ENCODE measurements around the gene AIFM2. TPM values are rescaled to one million over a fixed set of nuclear protein-coding genes. Genes with fewer than 3 reads are reported as not detected.
"Not testable (repeated sequence)": the region's sequence is repeated elsewhere in the genome, so short reads cannot be mapped to it uniquely, and the experiment has no call there.

AIFM2 gene
- total RNA-seq, 1 donor from 2014 or later: 14.7 TPM

GRCh38 chr10:70111496-70111895, 21.1 kb downstream of the AIFM2 start:
- Histone ChIP-seq H3K36me3 (ENCODE audit: control insufficient read depth, insufficient read depth, low read length) (peaks cover 9% of the 10 kb centered on the region), H3K4me3 (ENCODE audit: low read depth, low read length) (no peak overlapping the region), H3K27me3 (ENCODE audit: control insufficient read depth, insufficient read depth, low read length) (no peaks in the 10 kb centered on the region)
- TF ChIP-seq, protein P1, sequence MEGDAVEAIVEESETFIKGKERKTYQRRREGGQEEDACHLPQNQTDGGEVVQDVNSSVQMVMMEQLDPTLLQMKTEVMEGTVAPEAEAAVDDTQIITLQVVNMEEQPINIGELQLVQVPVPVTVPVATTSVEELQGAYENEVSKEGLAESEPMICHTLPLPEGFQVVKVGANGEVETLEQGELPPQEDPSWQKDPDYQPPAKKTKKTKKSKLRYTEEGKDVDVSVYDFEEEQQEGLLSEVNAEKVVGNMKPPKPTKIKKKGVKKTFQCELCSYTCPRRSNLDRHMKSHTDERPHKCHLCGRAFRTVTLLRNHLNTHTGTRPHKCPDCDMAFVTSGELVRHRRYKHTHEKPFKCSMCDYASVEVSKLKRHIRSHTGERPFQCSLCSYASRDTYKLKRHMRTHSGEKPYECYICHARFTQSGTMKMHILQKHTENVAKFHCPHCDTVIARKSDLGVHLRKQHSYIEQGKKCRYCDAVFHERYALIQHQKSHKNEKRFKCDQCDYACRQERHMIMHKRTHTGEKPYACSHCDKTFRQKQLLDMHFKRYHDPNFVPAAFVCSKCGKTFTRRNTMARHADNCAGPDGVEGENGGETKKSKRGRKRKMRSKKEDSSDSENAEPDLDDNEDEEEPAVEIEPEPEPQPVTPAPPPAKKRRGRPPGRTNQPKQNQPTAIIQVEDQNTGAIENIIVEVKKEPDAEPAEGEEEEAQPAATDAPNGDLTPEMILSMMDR (IDR thresholded peaks at IDR 0.05; ENCODE audit: insufficient read depth, low read length, severe bottlenecking): no peak
- DNase-seq (ENCODE audit: low read depth): no peak
- no peak for FAIRE-seq

DNA sequence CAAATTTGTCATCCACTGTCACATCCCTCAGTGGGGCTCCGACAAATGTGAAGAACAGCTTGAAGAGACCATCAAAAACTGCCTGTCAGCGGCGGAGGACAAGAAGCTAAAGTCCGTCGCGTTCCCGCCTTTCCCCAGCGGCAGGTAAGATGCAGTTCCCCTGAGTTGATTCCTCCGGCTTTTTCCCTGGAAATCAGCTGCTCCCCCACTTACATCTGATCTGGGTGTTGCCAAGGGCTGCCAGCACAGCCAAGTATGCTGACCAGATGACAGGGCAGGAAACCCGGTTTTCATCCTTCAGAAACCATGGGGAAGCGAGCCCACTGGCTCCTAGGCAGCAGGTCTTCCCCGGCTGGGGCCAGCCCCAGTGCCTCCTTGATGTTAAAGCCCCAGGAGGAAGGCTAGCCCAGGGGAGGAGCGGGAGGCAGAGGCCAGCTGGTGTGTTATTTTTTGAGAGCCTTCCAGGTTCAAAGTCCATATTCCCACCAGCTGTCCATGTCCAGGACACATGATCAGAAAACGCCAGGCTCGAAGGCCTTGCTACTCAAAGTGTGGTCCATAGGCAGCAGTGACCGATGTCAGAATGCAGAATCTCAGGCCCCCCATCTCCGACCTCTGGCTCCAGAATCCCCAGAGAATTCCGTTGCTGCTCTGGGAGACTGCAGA, 23.4 kb downstream of the AIFM2 start:
- no peaks in the 10 kb centered on the region for H3K27me3 ChIP-seq (ENCODE audit: control insufficient read depth, insufficient read depth, low read length)
- no peak overlapping the region for H3K4me3 ChIP-seq (ENCODE audit: low read depth, low read length)
- FAIRE-seq: no peak
- peaks cover 5% of the 10 kb centered on the region for H3K36me3 ChIP-seq (ENCODE audit: control insufficient read depth, insufficient read depth, low read length)
- TF ChIP-seq, protein P1 (IDR thresholded peaks at IDR 0.05; ENCODE audit: insufficient read depth, low read length, severe bottlenecking): no peak
- DNase-seq (ENCODE audit: low read depth): no peak

DNA sequence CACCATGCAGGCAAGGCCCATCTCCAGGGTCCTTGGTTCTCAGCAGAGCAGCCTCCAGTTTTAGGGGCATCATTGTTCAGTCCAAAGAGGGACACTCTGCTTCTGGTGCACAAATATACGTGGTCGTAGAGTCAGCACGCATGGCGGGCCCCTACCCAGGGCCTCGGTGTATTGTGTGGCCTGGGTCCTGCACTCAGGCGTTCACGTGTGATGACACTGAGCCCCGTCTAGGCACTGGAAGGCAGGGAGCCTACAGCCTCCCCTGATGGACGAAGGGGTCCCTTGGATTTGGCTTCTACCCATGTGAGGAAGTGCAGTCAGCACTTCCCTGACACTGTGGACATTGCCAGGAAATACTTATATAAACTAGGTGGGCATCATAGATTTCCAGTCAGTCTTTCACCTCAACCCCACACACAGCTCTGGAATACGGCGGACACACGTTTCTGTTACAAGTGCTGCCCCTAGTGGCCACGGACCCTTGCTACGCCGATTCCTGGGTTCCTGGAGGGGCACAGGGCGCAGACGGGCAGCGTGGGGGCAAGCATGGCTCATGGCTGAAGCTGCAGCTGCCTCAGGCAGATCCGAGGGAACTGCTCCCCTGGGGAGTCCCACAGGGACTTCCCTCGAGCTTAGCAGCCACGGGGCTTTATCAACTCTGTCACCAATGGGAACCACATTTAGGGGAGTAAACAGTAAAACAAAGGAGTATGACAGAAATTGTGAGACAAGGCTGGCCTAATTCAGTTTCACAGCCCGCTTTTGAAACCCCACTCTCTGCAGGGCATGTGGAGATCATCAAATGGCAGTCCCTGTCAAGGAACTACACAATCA, 25.4 kb downstream of the AIFM2 start:
- DNase-seq (ENCODE audit: low read depth) (no peak), FAIRE-seq (no peak)
- no peak overlapping the region for H3K4me3 ChIP-seq (ENCODE audit: low read depth, low read length)
- no peaks in the 10 kb centered on the region for H3K27me3 ChIP-seq (ENCODE audit: control insufficient read depth, insufficient read depth, low read length)
- no peaks in the 10 kb centered on the region for H3K36me3 ChIP-seq (ENCODE audit: control insufficient read depth, insufficient read depth, low read length)
- TF ChIP-seq, protein P1 (IDR thresholded peaks at IDR 0.05; ENCODE audit: insufficient read depth, low read length, severe bottlenecking): peak; percentile 65

- peak; percentile 82 for FAIRE-seq
- no peaks in the 10 kb centered on the region for H3K36me3 ChIP-seq (ENCODE audit: control insufficient read depth, insufficient read depth, low read length)
- TF ChIP-seq, protein P1 (IDR thresholded peaks at IDR 0.05; ENCODE audit: insufficient read depth, low read length, severe bottlenecking): no peak
These were observed 31.0 kb downstream of the AIFM2 start for GRCh38 chr10:70101668-70102067.

DNA sequence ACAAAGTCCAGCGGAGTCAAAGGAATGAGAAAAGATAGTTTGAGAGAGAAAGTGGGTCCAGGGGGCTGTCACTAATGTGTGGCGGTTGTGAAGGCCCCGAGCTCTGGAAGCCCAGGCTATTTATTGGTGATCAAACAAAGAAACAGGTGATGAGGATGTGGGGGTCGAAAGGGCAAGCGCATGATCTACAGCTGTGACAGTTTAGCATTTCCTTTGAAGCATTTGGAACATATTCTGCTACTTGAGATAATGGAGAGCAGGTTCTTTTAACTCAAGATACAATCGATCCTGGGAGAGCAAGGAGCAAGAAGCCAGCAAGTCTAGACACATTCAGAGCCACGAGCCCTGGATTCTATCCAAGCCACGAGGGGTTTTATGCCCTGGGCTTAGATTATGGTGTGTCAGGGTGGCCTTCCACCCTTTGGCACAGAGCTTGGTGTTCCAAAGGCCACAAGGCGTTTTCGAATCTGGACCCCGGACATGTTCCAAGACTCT, 31.5 kb downstream of the AIFM2 start:
- DNase-seq (ENCODE audit: low read depth); H3K36me3 ChIP-seq (ENCODE audit: control insufficient read depth, insufficient read depth, low read length); H3K4me3 ChIP-seq (ENCODE audit: low read depth, low read length); FAIRE-seq; H3K27me3 ChIP-seq (ENCODE audit: control insufficient read depth, insufficient read depth, low read length): not testable (repeated sequence)

More at GRCh38 chr10:70101668-70102067, 31.0 kb downstream of the AIFM2 start:
- Histone ChIP-seq H3K4me3 (ENCODE audit: low read depth, low read length) (no peak overlapping the region), H3K27me3 (ENCODE audit: control insufficient read depth, insufficient read depth, low read length) (no peaks in the 10 kb centered on the region)
- no peak for DNase-seq (ENCODE audit: low read depth)

GRCh38 chr10:70098271-70098670, 34.4 kb downstream of the AIFM2 start:
- no peak overlapping the region for H3K4me3 ChIP-seq (ENCODE audit: low read depth, low read length)
- no peaks in the 10 kb centered on the region for H3K27me3 ChIP-seq (ENCODE audit: control insufficient read depth, insufficient read depth, low read length)
- no peak for FAIRE-seq
- TF ChIP-seq, protein P1 (IDR thresholded peaks at IDR 0.05; ENCODE audit: insufficient read depth, low read length, severe bottlenecking): no peak
- H3K36me3 ChIP-seq (ENCODE audit: control insufficient read depth, insufficient read depth, low read length): peaks cover 1% of the 10 kb centered on the region
- DNase-seq (ENCODE audit: low read depth): no peak
